ENCODE results near the gene NAXD.

NAXD gene

DNA sequence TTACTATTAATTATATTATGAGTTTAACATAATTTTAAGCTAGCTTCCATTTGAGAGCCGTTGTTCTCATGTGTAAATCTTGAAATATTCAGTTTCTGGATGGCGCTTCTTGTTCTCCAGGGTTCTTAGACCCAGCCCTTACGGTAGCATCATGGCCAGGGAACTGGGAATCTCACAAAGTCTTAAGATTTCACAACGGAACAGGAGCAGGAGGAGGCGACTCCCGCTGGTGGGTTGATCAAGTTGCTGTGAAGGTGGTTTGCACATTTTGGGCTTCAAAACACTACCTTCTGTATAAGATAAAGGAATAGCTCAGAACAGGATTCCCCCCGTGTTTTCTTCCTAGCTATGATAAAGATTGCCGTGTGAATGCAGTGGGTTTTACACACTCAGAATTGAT is 2.8 kb downstream of the NAXD start:
- H3K9ac ChIP-seq, result no peak overlapping the region
- H4K20me1 ChIP-seq (ENCODE audit: insufficient read depth), result no peaks in the 10 kb centered on the region
- H3K4me3 ChIP-seq (IDR thresholded peaks at IDR 0.05; ENCODE audit: insufficient read depth, low read depth, low read length), result no peak overlapping the region
- H3K27me3 ChIP-seq (ENCODE audit: insufficient read depth, low read depth), result no peaks in the 10 kb centered on the region
- H3K4me2 ChIP-seq, result no peak overlapping the region
- peaks cover 12% of the 10 kb centered on the region for H3K4me1 ChIP-seq (ENCODE audit: low read depth, poor library complexity, severe bottlenecking)
- TF ChIP-seq, protein P1, sequence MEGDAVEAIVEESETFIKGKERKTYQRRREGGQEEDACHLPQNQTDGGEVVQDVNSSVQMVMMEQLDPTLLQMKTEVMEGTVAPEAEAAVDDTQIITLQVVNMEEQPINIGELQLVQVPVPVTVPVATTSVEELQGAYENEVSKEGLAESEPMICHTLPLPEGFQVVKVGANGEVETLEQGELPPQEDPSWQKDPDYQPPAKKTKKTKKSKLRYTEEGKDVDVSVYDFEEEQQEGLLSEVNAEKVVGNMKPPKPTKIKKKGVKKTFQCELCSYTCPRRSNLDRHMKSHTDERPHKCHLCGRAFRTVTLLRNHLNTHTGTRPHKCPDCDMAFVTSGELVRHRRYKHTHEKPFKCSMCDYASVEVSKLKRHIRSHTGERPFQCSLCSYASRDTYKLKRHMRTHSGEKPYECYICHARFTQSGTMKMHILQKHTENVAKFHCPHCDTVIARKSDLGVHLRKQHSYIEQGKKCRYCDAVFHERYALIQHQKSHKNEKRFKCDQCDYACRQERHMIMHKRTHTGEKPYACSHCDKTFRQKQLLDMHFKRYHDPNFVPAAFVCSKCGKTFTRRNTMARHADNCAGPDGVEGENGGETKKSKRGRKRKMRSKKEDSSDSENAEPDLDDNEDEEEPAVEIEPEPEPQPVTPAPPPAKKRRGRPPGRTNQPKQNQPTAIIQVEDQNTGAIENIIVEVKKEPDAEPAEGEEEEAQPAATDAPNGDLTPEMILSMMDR (conservative IDR thresholded peaks at IDR 0.05; ENCODE audit: low read depth, low read length), result no peak
- no peak overlapping the region for H3K27ac ChIP-seq
- peaks cover 58% of the 10 kb centered on the region for H3K79me2 ChIP-seq (ENCODE audit: insufficient read depth, low read depth)
- H3K36me3 ChIP-seq (ENCODE audit: insufficient read depth), result no peaks in the 10 kb centered on the region
- no peak overlapping the region for H2AFZ ChIP-seq (ENCODE audit: low read depth)

DNA sequence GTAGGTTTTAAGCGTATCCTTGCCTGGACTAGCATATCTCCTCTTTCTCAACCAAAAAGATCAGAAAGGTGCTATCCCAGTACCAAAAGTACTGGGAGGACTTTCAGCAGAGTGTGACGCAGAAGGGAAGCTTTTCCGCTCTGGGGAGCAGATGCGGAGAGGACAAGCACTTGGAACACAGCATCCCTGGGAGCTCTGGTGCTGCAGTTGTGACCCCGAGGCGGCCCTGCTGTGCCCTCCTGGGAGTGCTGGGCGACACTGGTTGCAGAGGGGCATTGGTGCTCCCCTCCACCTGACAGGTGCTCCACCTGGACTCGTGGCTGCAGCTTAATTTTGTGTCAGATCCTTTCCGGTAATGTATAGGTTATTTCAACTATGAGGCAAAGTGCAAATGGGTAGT is 3.4 kb downstream of the NAXD start:
- peaks cover 58% of the 10 kb centered on the region for H3K79me2 ChIP-seq (ENCODE audit: insufficient read depth, low read depth)
- H3K4me1 ChIP-seq (ENCODE audit: low read depth, poor library complexity, severe bottlenecking), result peaks cover 12% of the 10 kb centered on the region
- H3K27me3 ChIP-seq (ENCODE audit: insufficient read depth, low read depth), result no peaks in the 10 kb centered on the region
- no peaks in the 10 kb centered on the region for H4K20me1 ChIP-seq (ENCODE audit: insufficient read depth)
- TF ChIP-seq, protein P1 (conservative IDR thresholded peaks at IDR 0.05; ENCODE audit: low read depth, low read length), result no peak
- no peak overlapping the region for H2AFZ ChIP-seq (ENCODE audit: low read depth)
- H3K27ac ChIP-seq, result no peak overlapping the region
- no peak overlapping the region for H3K4me3 ChIP-seq (IDR thresholded peaks at IDR 0.05; ENCODE audit: insufficient read depth, low read depth, low read length)
- no peak overlapping the region for H3K4me2 ChIP-seq
- H3K36me3 ChIP-seq (ENCODE audit: insufficient read depth), result no peaks in the 10 kb centered on the region
- no peak overlapping the region for H3K9ac ChIP-seq

DNA sequence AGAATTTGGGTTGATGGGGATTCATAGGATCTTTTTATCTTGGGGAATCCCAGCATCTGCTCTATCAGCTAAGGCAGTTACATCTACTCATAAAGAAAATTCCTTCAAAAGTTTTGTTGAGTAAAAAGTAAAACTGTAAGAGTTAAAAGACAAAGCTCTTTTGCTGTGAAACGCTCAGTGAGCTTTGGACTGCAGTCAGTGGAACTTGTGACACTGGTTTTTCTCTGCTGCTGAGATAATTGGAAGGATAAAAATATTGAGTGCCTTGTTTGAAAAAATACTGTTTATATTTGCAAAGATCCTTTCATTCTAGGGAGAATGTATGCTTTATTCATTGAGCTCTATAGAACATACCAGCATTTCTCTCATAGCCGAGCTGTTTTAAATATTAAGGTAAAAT is 5.3 kb downstream of the NAXD start:
- H3K27ac ChIP-seq, result no peak overlapping the region
- no peak overlapping the region for H2AFZ ChIP-seq (ENCODE audit: low read depth)
- no peak overlapping the region for H3K9ac ChIP-seq
- H4K20me1 ChIP-seq (ENCODE audit: insufficient read depth), result no peaks in the 10 kb centered on the region
- peaks cover 58% of the 10 kb centered on the region for H3K79me2 ChIP-seq (ENCODE audit: insufficient read depth, low read depth)
- H3K36me3 ChIP-seq (ENCODE audit: insufficient read depth), result no peaks in the 10 kb centered on the region
- no peaks in the 10 kb centered on the region for H3K27me3 ChIP-seq (ENCODE audit: insufficient read depth, low read depth)
- no peak overlapping the region for H3K4me3 ChIP-seq (IDR thresholded peaks at IDR 0.05; ENCODE audit: insufficient read depth, low read depth, low read length)
- H3K4me1 ChIP-seq (ENCODE audit: low read depth, poor library complexity, severe bottlenecking), result peaks cover 12% of the 10 kb centered on the region
- TF ChIP-seq, protein P1 (conservative IDR thresholded peaks at IDR 0.05; ENCODE audit: low read depth, low read length), result no peak
- H3K4me2 ChIP-seq, result no peak overlapping the region

DNA sequence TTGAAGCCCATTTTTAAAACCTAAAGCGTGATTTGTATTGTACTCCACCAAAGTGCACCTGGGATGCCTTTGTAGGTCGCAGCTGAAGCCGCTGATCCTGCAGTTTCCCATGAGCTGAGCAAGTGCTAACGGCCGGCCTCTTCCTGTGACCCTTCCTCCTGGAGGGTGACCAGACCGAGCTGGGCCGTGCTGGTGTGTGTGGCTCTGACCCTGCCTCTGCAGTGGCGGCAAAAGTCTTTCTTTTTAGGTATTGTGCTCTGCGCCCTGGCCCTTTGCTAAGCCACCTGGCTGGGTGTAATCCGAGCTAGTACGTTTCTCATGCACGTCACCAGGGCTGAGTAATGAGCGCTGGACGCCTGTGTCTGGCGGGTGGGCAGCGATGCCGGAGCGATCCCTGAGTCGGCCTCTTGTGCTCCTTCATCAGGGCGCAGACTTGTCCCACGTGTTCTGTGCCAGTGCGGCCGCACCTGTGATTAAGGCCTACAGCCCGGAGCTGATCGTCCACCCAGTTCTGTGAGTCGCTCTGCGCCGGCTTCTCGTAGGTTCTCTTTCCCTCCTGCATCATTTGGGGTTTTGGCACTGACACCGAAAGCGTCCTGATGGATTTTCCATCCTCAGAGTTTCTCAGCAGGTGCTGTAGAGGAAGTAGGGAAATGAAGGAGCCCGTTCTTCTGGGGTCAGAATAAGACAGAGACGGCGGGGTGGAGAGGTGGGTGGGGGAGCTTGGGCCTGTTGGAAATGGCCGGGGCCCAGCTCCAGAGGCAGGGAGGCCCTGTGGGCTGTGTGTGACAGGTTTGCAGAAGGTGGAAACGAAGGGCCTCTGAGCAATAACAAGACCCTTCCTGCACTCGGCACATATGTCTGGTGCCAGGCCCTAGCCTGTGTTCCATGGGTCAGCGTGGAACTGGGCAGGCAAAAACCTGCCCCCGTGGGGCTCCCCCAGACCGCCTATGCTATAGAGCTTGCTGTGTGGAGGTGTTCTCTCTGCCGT is 9.7 kb downstream of the NAXD start:
- H3K27ac ChIP-seq, result no peak overlapping the region
- H3K27me3 ChIP-seq (ENCODE audit: insufficient read depth, low read depth), result no peaks in the 10 kb centered on the region
- H3K4me3 ChIP-seq (IDR thresholded peaks at IDR 0.05; ENCODE audit: insufficient read depth, low read depth, low read length), result no peak overlapping the region
- H3K4me2 ChIP-seq, result no peak overlapping the region
- no peaks in the 10 kb centered on the region for H3K36me3 ChIP-seq (ENCODE audit: insufficient read depth)
- peaks cover 18% of the 10 kb centered on the region; the same call in 1 of the 2 replicates for H3K79me2 ChIP-seq (ENCODE audit: insufficient read depth, low read depth)
- TF ChIP-seq, protein P1 (conservative IDR thresholded peaks at IDR 0.05; ENCODE audit: low read depth, low read length), result no peak
- no peak overlapping the region for H2AFZ ChIP-seq (ENCODE audit: low read depth)
- no peaks in the 10 kb centered on the region for H3K4me1 ChIP-seq (ENCODE audit: low read depth, poor library complexity, severe bottlenecking)
- no peaks in the 10 kb centered on the region for H4K20me1 ChIP-seq (ENCODE audit: insufficient read depth)
- no peak overlapping the region for H3K9ac ChIP-seq
